Measurements from ENCODE around the gene RCBTB2. TPM values are rescaled to one million over a fixed set of nuclear protein-coding genes. Genes with fewer than 3 reads are reported as not detected.

The RCBTB2 gene
- total RNA-seq (9.9 and 12.6 TPM in 2 replicates), polyA plus RNA-seq (8.6 and 10.7 TPM in 2 replicates), polyA minus RNA-seq (15.1 and 15.9 TPM in 2 replicates), Bru-seq, nascent RNA (percentile 66 among the genes with signal in this experiment), BruChase-seq, experiment 1, labeled RNA remaining after a 6-hour chase (percentile 63 among the genes with signal in this experiment), BruChase-seq, experiment 2, labeled RNA remaining after a 2-hour chase (percentile 66 among the genes with signal in this experiment)
- 9.5 and 9.8 TPM in 2 replicates for polyA plus RNA-seq (2011; cell fraction: cytosol; rRNA removed)
- polyA plus RNA-seq (2011; cell fraction: nucleus; rRNA removed), result 15.4 and 19.8 TPM in 2 replicates
- polyA plus RNA-seq (2012), result 7.1 and 8.1 TPM in 2 replicates
- 1.2 TPM for polyA minus RNA-seq (2011; cell fraction: cytosol; rRNA and poly(A)+ RNA removed)
- 6.9 and 10.5 TPM in 2 replicates for polyA minus RNA-seq (2011; cell fraction: nucleus; rRNA and poly(A)+ RNA removed)
- long read RNA-seq, transcript RCBTB2-206 (12 exons, 2,984 nt), result major isoform, 8 of 33 reads
- long read RNA-seq, transcript RCBTB2-201 (15 exons, 3,232 nt), result major isoform, 8 of 33 reads
- long read RNA-seq, partial matches to known transcripts, result 6 of 33 reads
- long read RNA-seq, other reads (novel, unspliced or antisense), result 11 of 33 reads

- dilution Hi-C loops (cut with MboI; ENCODE audit: extremely low pct_ligation_motif_present, low sequenced_read_pairs), result no loop called here
These were observed at the start of gene RCBTB2 for GRCh38 chr13:48532506-48533499. TSS of gene RCBTB2 (minus strand) at chr13:48533080. CDS start at chr13:48521939, 11,141 bp downstream.

More at GRCh38 chr13:48532506-48533499, at the start of gene RCBTB2:
- no peaks in the 10 kb centered on the region for H3K9me3 ChIP-seq (replicated peaks; ENCODE audit: control insufficient read depth, insufficient read depth, low read length)
- POLR2A ChIA-PET, result interaction anchor here (0.6 to 1.6 kb wide), 8 partner anchors 10 to 135 kb away, joined by 3 to 6 read pairs (median 3); no protein-coding TSS in a partner anchor
- no peak for TF ChIP-seq MAX (IDR thresholded peaks at IDR 0.05; ENCODE audit: insufficient read depth, insufficient read length)
- peak; percentile 95 for TF ChIP-seq POLR2A (IDR thresholded peaks at IDR 0.05; ENCODE audit: low read depth, low read length)
- no peak for TF ChIP-seq CTCF (IDR thresholded peaks at IDR 0.05; ENCODE audit: extremely low read depth in 1 of 2, insufficient read depth in 1 of 2, low read depth in 1 of 2, low read length in 2 of 2)
- TF ChIP-seq FOS (IDR thresholded peaks at IDR 0.05; ENCODE audit: borderline replicate concordance, insufficient read depth, low read length), result no peak
- TF ChIP-seq POLR2AphosphoS5 (IDR thresholded peaks at IDR 0.05; ENCODE audit: insufficient read depth, low read depth, low read length), result peak; percentile 97
- TF ChIP-seq JUN (IDR thresholded peaks at IDR 0.05; ENCODE audit: borderline replicate concordance, insufficient read depth, insufficient read length, low read depth), result no peak
- no peak for TF ChIP-seq EZH2 (IDR thresholded peaks at IDR 0.05; ENCODE audit: borderline replicate concordance, low read depth, low read length, severe bottlenecking)
- no peak for TF ChIP-seq GATA2 (IDR thresholded peaks at IDR 0.05; ENCODE audit: insufficient read depth, insufficient read length, low read depth, low read length)
- no peak for TF ChIP-seq MYC (IDR thresholded peaks at IDR 0.05; ENCODE audit: low read depth, low read length)
- no peaks in the 10 kb centered on the region for H3K36me3 ChIP-seq (ENCODE audit: control insufficient read depth in 2 of 2, extremely low read depth in 1 of 2, insufficient read depth in 2 of 2, low read length in 2 of 2)
- intact Hi-C loops (cut with micrococcal nuclease), result loop anchor here (1.0 to 2.0 kb wide), 5 partner anchors 38 to 230 kb away; partner anchors contain the start of genes LPAR6 and RB1
- peak; percentile 99 for DNase-seq (ENCODE audit: low read depth, low spot score)
- peak within 1 kb of the TSS; percentile 89 for H3K9ac ChIP-seq (replicated peaks; ENCODE audit: extremely low read depth, insufficient read depth, low read length)
- peaks cover 10% of the 10 kb centered on the region for H3K4me1 ChIP-seq (ENCODE audit: control insufficient read depth, extremely low read depth, insufficient read depth, low read length)
- peak within 1 kb of the TSS; percentile 73 for H3K27ac ChIP-seq (ENCODE audit: insufficient read depth, low read depth, low read length)
- FAIRE-seq, result peak; percentile 92
- peak within 1 kb of the TSS; percentile 71 for H3K4me2 ChIP-seq (ENCODE audit: insufficient read depth, low read length)
- TSS peak; percentile 79 for BruUV-seq (replicated peaks)
- peak within 1 kb of the TSS; percentile 74 to 90 (median 78) for H3K4me3 ChIP-seq (replicated peaks in 1 of 3; ENCODE audit: insufficient read depth in 1 of 3, low read depth in 1 of 3, low read length in 3 of 3)
- no peaks in the 10 kb centered on the region for H3K27me3 ChIP-seq (ENCODE audit: control insufficient read depth in 2 of 2, insufficient read depth in 2 of 2, low read length in 2 of 2)
- CTCF ChIA-PET, result interaction anchor here (0.9 to 4.3 kb wide), 13 partner anchors 10 to 495 kb away, joined by 3 to 30 read pairs (median 4); partner anchors contain the start of gene NUDT15
- peaks cover 2% of the 10 kb centered on the region for H3K79me2 ChIP-seq (ENCODE audit: control insufficient read depth, insufficient read depth, low read length)
- H2AFZ ChIP-seq (ENCODE audit: low read depth, low read length), result peak within 1 kb of the TSS; percentile 90
- H3K9me1 ChIP-seq (replicated peaks; ENCODE audit: control insufficient read depth, extremely low read depth, insufficient read depth, low read length), result no peaks in the 10 kb centered on the region
- no peaks in the 10 kb centered on the region for H4K20me1 ChIP-seq (replicated peaks; ENCODE audit: control insufficient read depth, extremely low read depth, insufficient read depth, low read length)

All from endothelial cell of umbilical vein (primary cell).